Upper lobe of left lung (tissue), 4 donors: Measurements from ENCODE around the gene SEC16B.

Source experiments
- EP300 ChIP-seq, 4 donors: sonication (generic); formaldehyde crosslinking; IDR thresholded peaks; one replicate each; pipeline ENCODE4 v1.5.1; 2017; ENCODE audit warnings: antibody characterized with exemption in 4 of 4, control low read depth in 2 of 4
- POLR2A ChIP-seq, 4 donors: fragments of 450-650 bp; IDR thresholded peaks; one replicate each; pipeline ENCODE4 v1.5.1; 2016 to 2017; ENCODE audit warnings: antibody characterized with exemption in 4 of 4, mild to moderate bottlenecking in 2 of 4
- POLR2AphosphoS5 ChIP-seq, 2 donors: sonication (generic); formaldehyde crosslinking; IDR thresholded peaks; one replicate each; pipeline ENCODE4 v1.5.1; 2017; ENCODE audit warnings: antibody characterized with exemption in 2 of 2
- TF ChIP-seq, protein P1 (sequence below), 6 experiments: fragments of 450-650 bp in 4 of 6; fragments of 200-600 bp in 2 of 6; sonication (generic) in 2 of 6; IDR thresholded peaks; one replicate each; pipeline ENCODE4 v1.5.1; 2016 to 2019; ENCODE audit warnings: antibody characterized with exemption in 6 of 6

DNA sequence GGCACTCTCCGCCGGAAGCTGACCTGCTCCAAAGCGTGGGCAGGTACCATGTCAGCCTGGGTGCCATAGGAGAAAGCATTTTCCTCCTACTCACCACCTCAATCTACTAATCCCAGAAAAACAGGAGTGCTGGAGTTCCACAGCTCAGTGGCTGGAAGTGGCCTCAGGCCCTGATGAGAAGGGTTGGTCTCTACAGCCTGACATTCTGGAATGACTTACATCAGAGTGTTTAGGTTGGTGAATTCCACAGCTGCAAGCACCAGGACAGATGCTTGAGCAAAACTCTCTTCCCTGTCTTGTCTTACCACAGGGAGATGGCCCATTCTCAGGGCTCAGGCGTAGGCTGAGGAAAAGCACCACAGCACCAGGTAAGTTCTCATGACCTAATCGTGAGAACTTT is 5.5 kb downstream of the SEC16B start:
- no peak for TF ChIP-seq EP300 (IDR thresholded peaks at IDR 0.05)
- TF ChIP-seq POLR2AphosphoS5 (IDR thresholded peaks at IDR 0.05) = no peak
- TF ChIP-seq, protein P1, sequence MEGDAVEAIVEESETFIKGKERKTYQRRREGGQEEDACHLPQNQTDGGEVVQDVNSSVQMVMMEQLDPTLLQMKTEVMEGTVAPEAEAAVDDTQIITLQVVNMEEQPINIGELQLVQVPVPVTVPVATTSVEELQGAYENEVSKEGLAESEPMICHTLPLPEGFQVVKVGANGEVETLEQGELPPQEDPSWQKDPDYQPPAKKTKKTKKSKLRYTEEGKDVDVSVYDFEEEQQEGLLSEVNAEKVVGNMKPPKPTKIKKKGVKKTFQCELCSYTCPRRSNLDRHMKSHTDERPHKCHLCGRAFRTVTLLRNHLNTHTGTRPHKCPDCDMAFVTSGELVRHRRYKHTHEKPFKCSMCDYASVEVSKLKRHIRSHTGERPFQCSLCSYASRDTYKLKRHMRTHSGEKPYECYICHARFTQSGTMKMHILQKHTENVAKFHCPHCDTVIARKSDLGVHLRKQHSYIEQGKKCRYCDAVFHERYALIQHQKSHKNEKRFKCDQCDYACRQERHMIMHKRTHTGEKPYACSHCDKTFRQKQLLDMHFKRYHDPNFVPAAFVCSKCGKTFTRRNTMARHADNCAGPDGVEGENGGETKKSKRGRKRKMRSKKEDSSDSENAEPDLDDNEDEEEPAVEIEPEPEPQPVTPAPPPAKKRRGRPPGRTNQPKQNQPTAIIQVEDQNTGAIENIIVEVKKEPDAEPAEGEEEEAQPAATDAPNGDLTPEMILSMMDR (IDR thresholded peaks at IDR 0.05) = no peak
- TF ChIP-seq POLR2A (IDR thresholded peaks at IDR 0.05) = no peak
